ENCODE results near the gene AK5. TPM values are rescaled to one million over a fixed set of nuclear protein-coding genes. Genes with fewer than 3 reads are reported as not detected.

The AK5 gene
- total RNA-seq, 4 donors from 2014 or later, result 16.7 to 21.3 (median 20.0) TPM

DNA sequence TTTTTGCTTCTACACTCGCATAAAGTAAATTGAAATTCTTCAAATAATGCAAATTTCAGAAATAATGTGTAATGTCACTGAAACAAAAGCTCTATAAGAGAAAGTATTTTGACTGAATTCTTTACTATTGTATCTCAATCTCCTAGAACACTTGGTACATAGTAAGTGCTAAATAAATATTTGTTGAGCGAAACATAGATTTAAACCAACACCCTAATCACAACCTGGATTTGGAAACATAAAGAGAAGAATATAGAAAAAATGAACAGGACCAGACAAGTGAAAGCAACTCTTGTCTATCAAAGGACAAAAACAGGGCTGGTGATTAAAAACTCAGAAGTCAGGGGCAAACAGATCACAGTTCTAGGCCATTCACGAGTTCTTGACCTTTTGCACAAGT lies 74.3 kb downstream of the AK5 start:
- WGBS, 2 donors, result 83 to 87% methylated on average over 3 of the region's 3 CpGs
- no peak for TF ChIP-seq EP300 (IDR thresholded peaks at IDR 0.05)
- TF ChIP-seq, protein P1, sequence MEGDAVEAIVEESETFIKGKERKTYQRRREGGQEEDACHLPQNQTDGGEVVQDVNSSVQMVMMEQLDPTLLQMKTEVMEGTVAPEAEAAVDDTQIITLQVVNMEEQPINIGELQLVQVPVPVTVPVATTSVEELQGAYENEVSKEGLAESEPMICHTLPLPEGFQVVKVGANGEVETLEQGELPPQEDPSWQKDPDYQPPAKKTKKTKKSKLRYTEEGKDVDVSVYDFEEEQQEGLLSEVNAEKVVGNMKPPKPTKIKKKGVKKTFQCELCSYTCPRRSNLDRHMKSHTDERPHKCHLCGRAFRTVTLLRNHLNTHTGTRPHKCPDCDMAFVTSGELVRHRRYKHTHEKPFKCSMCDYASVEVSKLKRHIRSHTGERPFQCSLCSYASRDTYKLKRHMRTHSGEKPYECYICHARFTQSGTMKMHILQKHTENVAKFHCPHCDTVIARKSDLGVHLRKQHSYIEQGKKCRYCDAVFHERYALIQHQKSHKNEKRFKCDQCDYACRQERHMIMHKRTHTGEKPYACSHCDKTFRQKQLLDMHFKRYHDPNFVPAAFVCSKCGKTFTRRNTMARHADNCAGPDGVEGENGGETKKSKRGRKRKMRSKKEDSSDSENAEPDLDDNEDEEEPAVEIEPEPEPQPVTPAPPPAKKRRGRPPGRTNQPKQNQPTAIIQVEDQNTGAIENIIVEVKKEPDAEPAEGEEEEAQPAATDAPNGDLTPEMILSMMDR (IDR thresholded peaks at IDR 0.05), result no peak
- no peak for TF ChIP-seq POLR2A (IDR thresholded peaks at IDR 0.05)
- DNase-seq (ENCODE audit: low spot score in 2 of 2), result no peak

DNA sequence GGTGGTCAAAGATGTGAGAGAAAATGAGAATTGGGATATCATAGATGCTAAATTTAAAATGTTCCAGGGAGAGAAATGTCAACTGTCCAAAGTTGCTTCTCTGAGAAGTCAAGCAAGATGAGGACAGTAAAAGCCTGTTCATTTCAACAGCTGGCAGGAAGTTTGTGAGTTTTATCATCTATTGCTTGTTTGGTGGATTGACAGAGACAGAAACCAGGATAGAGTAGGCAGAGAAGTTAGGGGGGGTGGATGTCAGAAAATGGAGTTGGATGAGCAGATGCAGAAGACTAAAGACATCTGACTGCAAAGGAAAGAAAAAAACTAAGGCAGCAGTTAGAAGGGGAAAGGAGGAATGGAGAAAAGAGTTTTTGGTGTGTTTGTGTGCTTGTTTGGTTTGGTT lies 78.4 kb downstream of the AK5 start:
- DNase-seq (ENCODE audit: low spot score in 2 of 2), result no peak
- Histone ChIP-seq H3K27ac (no peak overlapping the region), H3K9me3 (no peaks in the 10 kb centered on the region), H3K27me3 (no peaks in the 10 kb centered on the region), H3K4me3 (no peak overlapping the region), H3K4me1 (no peaks in the 10 kb centered on the region), H3K36me3 (no peaks in the 10 kb centered on the region)
- TF ChIP-seq, protein P1 (IDR thresholded peaks at IDR 0.05), result no peak
- TF ChIP-seq POLR2A (IDR thresholded peaks at IDR 0.05) (no peak), EP300 (IDR thresholded peaks at IDR 0.05) (no peak)

More for the DNA sequence above, 74.3 kb downstream of the AK5 start:
- Histone ChIP-seq H3K4me1 (no peaks in the 10 kb centered on the region), H3K4me3 (no peak overlapping the region), H3K9me3 (no peaks in the 10 kb centered on the region), H3K27me3 (no peaks in the 10 kb centered on the region), H3K27ac (no peak overlapping the region), H3K36me3 (no peaks in the 10 kb centered on the region)

DNA sequence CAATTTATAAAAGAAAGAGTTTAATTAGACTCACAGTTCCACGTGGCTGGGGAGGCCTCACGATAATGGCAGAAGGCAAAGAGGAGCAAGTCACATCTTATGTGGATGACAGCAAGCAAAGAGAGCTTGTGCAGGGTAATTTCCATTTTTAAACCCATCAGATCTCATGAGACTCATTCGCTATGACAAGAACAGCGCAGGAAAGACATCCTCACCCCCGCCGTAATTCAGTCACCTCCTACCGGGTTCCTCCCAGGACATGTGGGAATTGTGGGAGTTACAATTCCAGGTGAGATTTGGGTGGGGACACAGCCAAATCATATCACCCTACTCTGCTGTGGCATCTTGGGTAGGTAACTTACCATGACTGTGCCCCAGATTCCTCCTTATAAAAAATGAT lies 79.8 kb downstream of the AK5 start:
- no peak for DNase-seq (ENCODE audit: low spot score in 2 of 2)
- Histone ChIP-seq H3K9me3 (no peaks in the 10 kb centered on the region), H3K4me1 (no peaks in the 10 kb centered on the region), H3K27me3 (no peaks in the 10 kb centered on the region), H3K4me3 (no peak overlapping the region), H3K36me3 (no peaks in the 10 kb centered on the region), H3K27ac (no peak overlapping the region)
- TF ChIP-seq EP300 (IDR thresholded peaks at IDR 0.05), result no peak
- TF ChIP-seq, protein P1 (IDR thresholded peaks at IDR 0.05), result no peak
- TF ChIP-seq POLR2A (IDR thresholded peaks at IDR 0.05), result no peak
- WGBS, 2 donors, result 89 to 90% methylated on average over 7 of the region's 7 CpGs

- peaks cover 0 to 11% (median 0%) of the 10 kb centered on the region in 4 donors for H3K4me1 ChIP-seq
- 40 to 43% methylated on average over 4 of the region's 4 CpGs for WGBS, 2 donors
- peak overlapping the region in 1 of 4 donors; percentile 36 for H3K27ac ChIP-seq
- no peaks in the 10 kb centered on the region for H3K36me3 ChIP-seq
- TF ChIP-seq EP300 (IDR thresholded peaks at IDR 0.05) (no peak), POLR2A (IDR thresholded peaks at IDR 0.05) (no peak)
- TF ChIP-seq, protein P1 (IDR thresholded peaks at IDR 0.05), result no peak
- no peak for DNase-seq (ENCODE audit: low spot score in 2 of 2)
- H3K27me3 ChIP-seq, result no peaks in the 10 kb centered on the region
- H3K4me3 ChIP-seq, result no peak overlapping the region
- H3K9me3 ChIP-seq, result no peaks in the 10 kb centered on the region
These were observed 88.3 kb downstream of the AK5 start for GRCh38 chr1:77370161-77370560.

- Histone ChIP-seq H3K27me3 (no peaks in the 10 kb centered on the region), H3K4me1 (peaks cover 0 to 11% (median 0%) of the 10 kb centered on the region in 4 donors), H3K4me3 (no peak overlapping the region), H3K9me3 (no peaks in the 10 kb centered on the region), H3K36me3 (no peaks in the 10 kb centered on the region), H3K27ac (no peak overlapping the region)
- 82 to 87% methylated on average over 2 of the region's 2 CpGs for WGBS, 2 donors
- no peak for DNase-seq (ENCODE audit: low spot score in 2 of 2)
- TF ChIP-seq, protein P1 (IDR thresholded peaks at IDR 0.05), result no peak
These were observed 88.9 kb downstream of the AK5 start for GRCh38 chr1:77370583-77371306.

All from tibial nerve (tissue), 4 donors.